K562 (cell line): ENCODE results near the gene BRD4. TPM values are rescaled to one million over a fixed set of nuclear protein-coding genes. Genes with fewer than 3 reads are reported as not detected.

ENCODE experiments used
- ATAC-seq: fragments of 200-7000 bp; cut with Tn5 transposase; 3 replicates; pipeline ENCODE4 v1.9.1; 2020; ENCODE audit warnings: moderate library complexity
- BruUV-seq: library from RNA; stranded (reverse); fragments of 400-500 nt; replicated peaks from 2 replicates; lab custom pipeline; 2021; lab: Mats Ljungman, UMichigan
- CTCF ChIA-PET: fragments of 300-600 bp; formaldehyde crosslinking; extraction: SDS; loops from one replicate; lab custom pipeline; 2021; ENCODE audit warnings: low intra/inter-chr PET ratio; lab: Yijun Ruan, JAX
- POLR2A ChIA-PET: fragments of 300-600, 350-650 bp; sonication (Branson Sonifier 250); formaldehyde crosslinking; extraction: SDS; loops from one replicate; lab custom pipeline; 2021; ENCODE audit warnings: antibody characterized with exemption, inconsistent platforms; lab: Yijun Ruan, JAX
- DNase-seq, 4 experiments: peaks; one replicate each; pipeline versions ENCODE4 v3.0.0 to v3.0.0-alpha.2; 2011 to 2018; ENCODE audit warnings: low spot score in 3 of 4, mixed read lengths in 3 of 4; ENCODE audit errors: extremely low read depth in 1 of 4
- FAIRE-seq: peaks from 2 replicates; lab custom pipeline; 2011; peaks lifted over from hg19 to GRCh38; lab: Jason Lieb, UNC
- H2AFZ ChIP-seq: 2 replicates; pipeline ENCODE4 v1.6.0; 2011; ENCODE audit warnings: low read depth, low read length, control low read depth, inconsistent platforms
- H3K27ac ChIP-seq: fragments of 200-600 bp; 3 replicates; pipeline ENCODE4 v1.8.0; 2011; ENCODE audit warnings: low read depth, mild to moderate bottlenecking, control low read depth, inconsistent platforms, low read length, moderate library complexity, mixed read lengths; ENCODE audit errors: extremely low read depth
- H3K27me3 ChIP-seq, 2 experiments: fragments of 300-600 bp in 1 of 2; 2 replicates in 1 of 2; 3 replicates in 1 of 2; pipeline versions ENCODE4 v1.6.0 to v1.8.0; 2011; ENCODE audit warnings: inconsistent platforms in 2 of 2, low read length in 2 of 2, mild to moderate bottlenecking in 1 of 2, mixed read lengths in 1 of 2, moderate library complexity in 1 of 2; ENCODE audit not compliant: control insufficient read depth in 2 of 2, insufficient read depth in 2 of 2
- H3K36me3 ChIP-seq: fragments of 300-600 bp; 3 replicates; pipeline ENCODE4 v1.8.0; 2011; ENCODE audit warnings: mild to moderate bottlenecking, low read length, inconsistent platforms; ENCODE audit not compliant: control insufficient read depth, insufficient read depth
- H3K4me1 ChIP-seq, 2 experiments: fragments of 200-600 bp in 1 of 2; replicated peaks in 1 of 2; 2 replicates in 1 of 2; 3 replicates in 1 of 2; pipeline versions ENCODE4 v1.5.1 to v1.8.0; 2011; ENCODE audit warnings: inconsistent platforms in 2 of 2, low read length in 2 of 2, mild to moderate bottlenecking in 1 of 2, mixed read lengths in 1 of 2, moderate library complexity in 1 of 2; ENCODE audit not compliant: control insufficient read depth in 2 of 2, insufficient read depth in 2 of 2
- H3K4me2 ChIP-seq: 2 replicates; pipeline ENCODE4 v1.6.1; 2011; ENCODE audit warnings: low read length, control low read depth, inconsistent platforms, mixed read lengths; ENCODE audit not compliant: insufficient read depth
- H3K4me3 ChIP-seq: fragments of 200-600 bp; sonication (generic), shearing (Covaris generic); 2 replicates; pipeline ENCODE4 v1.5.1; 2016; ENCODE audit warnings: control low read depth, inconsistent platforms
- H3K79me2 ChIP-seq: fragments of 200-600 bp; 3 replicates; pipeline ENCODE4 v1.8.0; 2011; ENCODE audit warnings: low read length, inconsistent platforms; ENCODE audit not compliant: control insufficient read depth, insufficient read depth
- H3K9ac ChIP-seq, 2 experiments: 2 replicates each; pipeline versions ENCODE4 v1.6.0 to v1.6.1; 2011; ENCODE audit warnings: low read depth in 2 of 2, low read length in 2 of 2, control low read depth in 1 of 2, inconsistent platforms in 1 of 2, mild to moderate bottlenecking in 1 of 2, mixed read lengths in 1 of 2; ENCODE audit not compliant: insufficient read depth in 1 of 2
- H3K9me1 ChIP-seq: one replicate; pipeline ENCODE4 v1.6.0; 2011; ENCODE audit warnings: inconsistent platforms, mild to moderate bottlenecking, low read length, moderate library complexity; ENCODE audit not compliant: control insufficient read depth, insufficient read depth
- H3K9me3 ChIP-seq: replicated peaks from 2 replicates; pipeline ENCODE4 v1.5.1; 2011; ENCODE audit warnings: low read depth, low read length, inconsistent platforms; ENCODE audit not compliant: control insufficient read depth, insufficient read depth
- H4K20me1 ChIP-seq: replicated peaks from 2 replicates; pipeline ENCODE4 v1.6.1; 2011; ENCODE audit warnings: low read length, inconsistent platforms, mixed read lengths; ENCODE audit not compliant: control insufficient read depth, insufficient read depth
- BDP1 ChIP-seq: IDR thresholded peaks from 3 replicates; pipeline ENCODE4 v1.6.1; 2011; ENCODE audit not compliant: insufficient read length, insufficient read depth
- CBFA2T3 ChIP-seq: fragments of 450-650 bp; IDR thresholded peaks from 2 replicates; pipeline ENCODE4 v1.6.1; 2017
- CEBPG ChIP-seq, 3 experiments: fragments of 200-800 bp in 1 of 3; sonication (Bioruptor generic) in 1 of 3; sonication (generic) in 1 of 3; formaldehyde crosslinking in 1 of 3; IDR thresholded peaks in 2 of 3; conservative IDR thresholded peaks in 1 of 3; 2 replicates each; pipeline versions ENCODE4 v1.6.1 to v1.8.0; 2016 to 2022; ENCODE audit warnings: missing compliant biosample characterization in 2 of 3, missing genetic modification characterization in 2 of 3, mild to moderate bottlenecking in 1 of 3, missing genetic modification reagents in 1 of 3
- CHD2 ChIP-seq: IDR thresholded peaks from 2 replicates; pipeline ENCODE4 v1.6.1; 2011; ENCODE audit warnings: low read depth, low read length
- CTCF ChIP-seq, 3 experiments: IDR thresholded peaks in 2 of 3; conservative IDR thresholded peaks in 1 of 3; 2 replicates each; pipeline ENCODE4 v1.5.1; 2011 to 2012; ENCODE audit warnings: low read length in 3 of 3, mild to moderate bottlenecking in 3 of 3, control low read depth in 2 of 3, improper control_type of control experiment in 1 of 3, inconsistent platforms in 1 of 3, low read depth in 1 of 3, mixed read lengths in 1 of 3, moderate library complexity in 1 of 3; ENCODE audit not compliant: insufficient read depth in 2 of 3
- NR4A1 ChIP-seq, 2 experiments: fragments of 250-450 bp in 1 of 2; fragments of 450-650 bp in 1 of 2; sonication (Bioruptor Pico) in 1 of 2; IDR thresholded peaks; 2 replicates each; pipeline versions ENCODE4 v1.4.0 to v1.6.1; 2016 to 2020; ENCODE audit warnings: mild to moderate bottlenecking in 2 of 2, missing compliant biosample characterization in 1 of 2, missing genetic modification characterization in 1 of 2, moderate library complexity in 1 of 2
- SIRT6 ChIP-seq: IDR thresholded peaks from one replicate; pipeline ENCODE4 v1.6.1; 2012; ENCODE audit warnings: low read depth, mild to moderate bottlenecking, control low read depth, inconsistent platforms, low read length, moderate library complexity
- TFAP4 ChIP-seq: sonication (generic); formaldehyde crosslinking; IDR thresholded peaks from 2 replicates; pipeline ENCODE4 v1.8.0; 2022; ENCODE audit warnings: missing genetic modification reagents, mild to moderate bottlenecking, moderate library complexity, borderline replicate concordance
- U2AF2 ChIP-seq: fragments of 200-400 bp; formaldehyde crosslinking; optimal IDR thresholded peaks from 2 replicates; pipeline ENCODE3; 2017; ENCODE audit warnings: low read depth, mild to moderate bottlenecking, low read length
- ZBTB33 ChIP-seq: sonication (generic); formaldehyde crosslinking; IDR thresholded peaks from 2 replicates; pipeline ENCODE4 v1.8.1; 2023; ENCODE audit warnings: mild to moderate bottlenecking, missing genetic modification reagents
- ZNF140 ChIP-seq: fragments of 250-450 bp; sonication (Bioruptor Pico); IDR thresholded peaks from 2 replicates; pipeline ENCODE4 v1.8.0; 2021; ENCODE audit warnings: moderate library complexity, mild to moderate bottlenecking, inconsistent platforms
- ZNF41 ChIP-seq: fragments of 250-450 bp; sonication (Bioruptor Pico); conservative IDR thresholded peaks from 2 replicates; pipeline ENCODE4 v1.4.0; 2020; ENCODE audit warnings: mild to moderate bottlenecking
- WGBS: fragments of 100-300 bp; shearing (Covaris generic); methylation state at CpG from one replicate; pipeline ENCODE4 v1.1.6; 2016; ENCODE audit warnings: low coverage, mixed read lengths; ENCODE audit not compliant: insufficient coverage; ENCODE audit errors: missing lambda C conversion rate; 5-methylcytosine and 5-hydroxymethylcytosine counted together
- in situ Hi-C: fragments of 300-500 bp; cut with MboI; formaldehyde crosslinking; loops from 4 replicates; pipeline ENCODE4 v1.15.0; 2018; ENCODE audit warnings: inconsistent platforms, mixed read lengths
- intact Hi-C: fragments of 100-400 bp; cut with micrococcal nuclease; formaldehyde crosslinking; loops from 2 replicates; pipeline ENCODE4 v1.14.2; 2022
- polyA plus RNA-seq, 8 experiments: library from polyadenylated mRNA; depleted of rRNA in 4 of 8; stranded (reverse) in 5 of 8; unstranded in 3 of 8; fragments of >200 nt; fragmentation: Nextera tagmentation in 2 of 8; fragmentation: Illumina TruSeq in 1 of 8; extraction: Ambion mirVana in 2 of 8; extraction: Trizol in 1 of 8; gene quantifications; 2 replicates each; pipeline versions ENCODE4 v1.2.1 to v1.2.3, GENCODE V29; 2011 to 2014; ENCODE audit warnings: inconsistent platforms in 1 of 8, missing spikeins in 1 of 8
- total RNA-seq, 7 experiments: library from RNA; depleted of rRNA in 6 of 7; stranded (reverse); fragments of >200 nt in 6 of 7; fragmentation: Illumina TruSeq in 2 of 7; extraction: Trizol in 2 of 7; gene quantifications; 2 replicates each; pipeline versions ENCODE4 v1.2.1 to v1.2.3, GENCODE V29; 2011 to 2021; ENCODE audit warnings: low replicate concordance in 1 of 7

Gene BRD4
- total and polyA plus RNA-seq, 9 of the 15 experiments (the other 6 are each of a cell fraction or from before 2014, with no cell fraction given): 1.8 to 105 (median 15.6) TPM

- TF ChIP-seq ZBTB33 (CRISPR knock-in tag): peak; percentile 88
- TF ChIP-seq CBFA2T3: no peak
- no peak for TF ChIP-seq BDP1
Observed at GRCh38 chr19:15252398-15253018, 79.8 kb downstream of the BRD4 start (continued).

GRCh38 chr19:15251749-15252397 lies 80.5 kb downstream of the BRD4 start:
- peak; percentile 37 for FAIRE-seq
- intact Hi-C loops: no loop called here
- TF ChIP-seq NR4A1 (CRISPR knock-in tag; IDR thresholded peaks at IDR 0.05) (no peak), NR4A1 (tag; IDR thresholded peaks at IDR 0.05) (no peak), ZNF41 (no peak), CEBPG (CRISPR knock-in tag; IDR thresholded peaks at IDR 0.05) (no peak), CEBPG (tag; conservative IDR thresholded peaks at IDR 0.05 in 1 of 2, IDR thresholded peaks at IDR 0.05 in 1 of 2) (no peak), ZNF140 (CRISPR knock-in tag) (no peak), CTCF (IDR thresholded peaks at IDR 0.05 in 2 of 3, conservative IDR thresholded peaks at IDR 0.05 in 1 of 3; ENCODE audit: insufficient read depth in 2 of 3, low read depth in 1 of 3, low read length in 3 of 3) (peak; percentile 13 to 25 (median 23); a peak in 2 of 6 replicates), U2AF2 (no peak), SIRT6 (no peak), CHD2 (no peak), TFAP4 (CRISPR knock-in tag) (peak; percentile 63; the same call in 1 of the 2 replicates)

More at GRCh38 chr19:15251749-15252397, 80.5 kb downstream of the BRD4 start:
- Histone ChIP-seq H3K9ac (no peak overlapping the region; a peak in 1 of 4 replicates), H3K4me1 (peaks cover 0 to 11% of the 10 kb centered on the region in 2 experiments; a peak in 1 of 5 replicates), H3K27me3 (no peaks in the 10 kb centered on the region), H3K9me3 (no peaks in the 10 kb centered on the region), H3K79me2 (peaks cover 9% of the 10 kb centered on the region; the same call in 2 of the 3 replicates), H3K9me1 (peaks cover 5% of the 10 kb centered on the region), H3K36me3 (peaks cover 98% of the 10 kb centered on the region; the same call in 2 of the 3 replicates), H3K4me3 (no peak overlapping the region), H4K20me1 (peaks cover 18% of the 10 kb centered on the region), H3K27ac (no peak overlapping the region), H2AFZ (no peak overlapping the region), H3K4me2 (no peak overlapping the region)
- in situ Hi-C loops: no loop called here
- 74% methylated on average over 11 of the region's 14 CpGs for whole genome bisulfite sequencing
- ChIA-PET CTCF (interaction anchor here (0.7 kb wide), 1 partner anchor 271 kb away, joined by 4 read pairs; no protein-coding TSS in a partner anchor), POLR2A (interaction anchor here (0.6 to 1.1 kb wide), 3 partner anchors 16 to 1110 kb away, joined by 3 to 5 read pairs (median 3); no protein-coding TSS in a partner anchor)
- DNase-seq (peak; percentile 33 to 68 (median 52)), ATAC-seq (peak; percentile 86)
- no TSS peak for BruUV-seq
